GM18870 (cell line): Measurements from ENCODE around the gene AKAP8.
"Not testable (repeated sequence)": the region's sequence is repeated elsewhere in the genome, so short reads cannot be mapped to it uniquely, and the experiment has no call there.

ENCODE experiments used
- ATAC-seq: cut with Tn5 transposase; IDR thresholded peaks from one replicate; pipeline ENCODE4 v1.9.1; 2021; ENCODE audit warnings: moderate library complexity; ENCODE audit not compliant: unreplicated experiment

The AKAP8 gene

GRCh38 chr19:15379083-15379998 lies at the start of gene AKAP8:
Gene AKAP8, minus strand, starts transcription at chr19:15379787. Its CDS starts 56 bp downstream, at chr19:15379731.
- ATAC-seq = peak; percentile 72

- ATAC-seq = no peak
Observed at GRCh38 chr19:15427991-15428471, 48.4 kb upstream of the AKAP8 start.

GRCh38 chr19:15427350-15427700 lies 47.7 kb upstream of the AKAP8 start:
- no peak for ATAC-seq

GRCh38 chr19:15426485-15427349 lies 47.1 kb upstream of the AKAP8 start:
- ATAC-seq = no peak

GRCh38 chr19:15425321-15425950 lies 45.8 kb upstream of the AKAP8 start:
- ATAC-seq = no peak

GRCh38 chr19:15424692-15425272 lies 45.2 kb upstream of the AKAP8 start:
- no peak for ATAC-seq

- ATAC-seq = no peak
Observed at GRCh38 chr19:15424121-15424520, 44.5 kb upstream of the AKAP8 start.

GRCh38 chr19:15423130-15423529 lies 43.5 kb upstream of the AKAP8 start:
- no peak for ATAC-seq

- ATAC-seq = no peak
Observed at GRCh38 chr19:15422296-15423075, 42.9 kb upstream of the AKAP8 start.

GRCh38 chr19:15421721-15422260 lies 42.2 kb upstream of the AKAP8 start:
- ATAC-seq = no peak

GRCh38 chr19:15421136-15421695 lies 41.6 kb upstream of the AKAP8 start:
- no peak for ATAC-seq

- no peak for ATAC-seq
Observed at GRCh38 chr19:15419413-15420025, 39.9 kb upstream of the AKAP8 start.

- ATAC-seq = peak; percentile 93
Observed at GRCh38 chr19:15418579-15419412, 39.2 kb upstream of the AKAP8 start, which contains the start of gene AKAP8L. Gene AKAP8L, minus strand, starts transcription at chr19:15418988. Its CDS starts 65 bp downstream, at chr19:15418923.

GRCh38 chr19:15418231-15418578 lies 38.6 kb upstream of the AKAP8 start:
- ATAC-seq = no peak

GRCh38 chr19:15417699-15418098 lies 38.1 kb upstream of the AKAP8 start:
- ATAC-seq = no peak

- ATAC-seq = no peak
Observed at GRCh38 chr19:15412832-15413231, 33.2 kb upstream of the AKAP8 start.

GRCh38 chr19:15411351-15411750 lies 31.8 kb upstream of the AKAP8 start:
- ATAC-seq = not testable (repeated sequence)

- no peak for ATAC-seq
Observed at GRCh38 chr19:15404780-15405211, 25.2 kb upstream of the AKAP8 start.
